CD14-positive monocyte (primary cell): ENCODE data around the gene DOCK4. TPM values are rescaled to one million over a fixed set of nuclear protein-coding genes. Genes with fewer than 3 reads are reported as not detected.

Source experiments
- DNase-seq, 3 donors: peaks; one replicate each; pipeline ENCODE4 v3.0.0-alpha.2; 2011 to 2022
- H2AFZ ChIP-seq: 2 replicates; pipeline ENCODE4 v1.6.0; 2012; ENCODE audit warnings: mild to moderate bottlenecking, low read depth, low read length, inconsistent platforms; ENCODE audit not compliant: insufficient read depth, poor library complexity, severe bottlenecking
- H3K27ac ChIP-seq, 2 donors: 1 replicate in 1 of 2; 2 replicates in 1 of 2; pipeline ENCODE4 v1.5.1; 2012 to 2013; ENCODE audit warnings: low read length in 2 of 2, control low read depth in 1 of 2, inconsistent platforms in 1 of 2, low read depth in 1 of 2, mild to moderate bottlenecking in 1 of 2
- H3K27me3 ChIP-seq, 2 donors: one replicate each; pipeline versions ENCODE4 v1.6.0 to v1.6.1; 2011 to 2013; ENCODE audit warnings: low read length in 2 of 2; ENCODE audit not compliant: control insufficient read depth in 2 of 2, insufficient read depth in 2 of 2
- H3K36me3 ChIP-seq, 2 donors: replicated peaks in 1 of 2; 1 replicate in 1 of 2; 2 replicates in 1 of 2; pipeline versions ENCODE4 v1.5.1 to v1.6.1; 2012 to 2013; ENCODE audit warnings: low read length in 2 of 2, control low read depth in 1 of 2, inconsistent platforms in 1 of 2, mild to moderate bottlenecking in 1 of 2; ENCODE audit not compliant: insufficient read depth in 2 of 2, control insufficient read depth in 1 of 2
- H3K4me1 ChIP-seq, 2 donors: 1 replicate in 1 of 2; 2 replicates in 1 of 2; pipeline versions ENCODE4 v1.5.1 to v1.6.1; 2012 to 2013; ENCODE audit warnings: low read length in 2 of 2, control low read depth in 1 of 2, inconsistent platforms in 1 of 2, mild to moderate bottlenecking in 1 of 2, moderate library complexity in 1 of 2; ENCODE audit not compliant: insufficient read depth in 2 of 2, control insufficient read depth in 1 of 2
- H3K4me2 ChIP-seq: replicated peaks from 2 replicates; pipeline ENCODE3; 2012; ENCODE audit warnings: low read length, moderate library complexity, mild to moderate bottlenecking; ENCODE audit not compliant: poor library complexity, severe bottlenecking; ENCODE audit errors: extremely low read depth
- H3K4me3 ChIP-seq, 3 experiments: fragments of 200-600 bp in 1 of 3; sonication (generic) in 1 of 3; replicated peaks in 1 of 3; 1 replicate in 2 of 3; 2 replicates in 1 of 3; pipeline ENCODE4 v1.5.1; 2011 to 2013; ENCODE audit warnings: low read length in 3 of 3, mild to moderate bottlenecking in 3 of 3, control low read depth in 2 of 3, low read depth in 2 of 3, inconsistent platforms in 1 of 3, moderate library complexity in 1 of 3
- H3K79me2 ChIP-seq: 2 replicates; pipeline ENCODE4 v1.6.0; 2012; ENCODE audit warnings: mild to moderate bottlenecking, control low read depth, inconsistent platforms, low read length, moderate library complexity; ENCODE audit not compliant: insufficient read depth
- H3K9ac ChIP-seq: 2 replicates; pipeline ENCODE4 v1.6.0; 2017; ENCODE audit warnings: low read length, mild to moderate bottlenecking; ENCODE audit not compliant: insufficient read depth, poor library complexity, severe bottlenecking
- H3K9me3 ChIP-seq, 2 donors: replicated peaks in 1 of 2; 1 replicate in 1 of 2; 2 replicates in 1 of 2; pipeline versions ENCODE4 v1.5.1 to v1.6.1; 2012 to 2013; ENCODE audit warnings: low read length in 2 of 2, control low read depth in 1 of 2; ENCODE audit not compliant: control insufficient read depth in 1 of 2, insufficient read depth in 1 of 2
- H4K20me1 ChIP-seq: 2 replicates; pipeline ENCODE4 v1.6.0; 2012; ENCODE audit warnings: mild to moderate bottlenecking, low read length, control low read depth, moderate library complexity; ENCODE audit not compliant: insufficient read depth
- H3K27ac Mint-ChIP-seq, 7 donors: one replicate each; pipeline ENCODE4 v1.8.0; 2020; ENCODE audit warnings: mild to moderate bottlenecking in 7 of 7, mixed read lengths in 7 of 7, moderate library complexity in 6 of 7, inconsistent platforms in 2 of 7
- H3K27me3 Mint-ChIP-seq, 3 donors: one replicate each; pipeline ENCODE4 v1.8.0; 2021 to 2022; ENCODE audit warnings: low read depth in 3 of 3, mild to moderate bottlenecking in 3 of 3, mixed read lengths in 3 of 3, moderate library complexity in 3 of 3, inconsistent platforms in 1 of 3
- H3K36me3 Mint-ChIP-seq, 2 donors: one replicate each; pipeline ENCODE4 v1.8.0; 2020; ENCODE audit warnings: mixed read lengths in 2 of 2, inconsistent platforms in 1 of 2, mild to moderate bottlenecking in 1 of 2
- H3K4me1 Mint-ChIP-seq: one replicate; pipeline ENCODE4 v1.8.0; 2020; ENCODE audit warnings: mild to moderate bottlenecking, mixed read lengths
- H3K4me3 Mint-ChIP-seq, 2 donors: one replicate each; pipeline ENCODE4 v1.8.0; 2020; ENCODE audit warnings: mild to moderate bottlenecking in 2 of 2, mixed read lengths in 2 of 2, moderate library complexity in 1 of 2
- H3K9me3 Mint-ChIP-seq, 7 donors: one replicate each; pipeline ENCODE4 v1.8.0; 2020 to 2022; ENCODE audit warnings: mixed read lengths in 7 of 7, mild to moderate bottlenecking in 6 of 7, moderate library complexity in 6 of 7, inconsistent platforms in 2 of 7
- WGBS: methylation state at CpG from one replicate; pipeline ENCODE4 v1.1.5; 2013; ENCODE audit warnings: missing lambda C conversion rate; ENCODE audit not compliant: insufficient coverage; 5-methylcytosine and 5-hydroxymethylcytosine counted together
- intact Hi-C, 2 donors: fragments of 100-400 bp; cut with micrococcal nuclease; formaldehyde crosslinking; loops; one replicate each; pipeline versions ENCODE4 v1.15.0 to v1.15.1; 2023
- polyA plus RNA-seq, 3 donors: library from polyadenylated mRNA; depleted of rRNA in 1 of 3; unstranded in 2 of 3; stranded (reverse) in 1 of 3; fragments of 300-500 nt in 2 of 3; fragments of >200 nt in 1 of 3; fragmentation: Illumina TruSeq in 2 of 3; gene quantifications; 1 replicate in 2 of 3; 2 replicates in 1 of 3; pipeline ENCODE4 v1.2.3, GENCODE V29; 2012 to 2021
- TF ChIP-seq, protein P1 (sequence below): fragments of 200-600 bp; IDR thresholded peaks from one replicate; pipeline ENCODE4 v1.8.0; 2022; ENCODE audit warnings: antibody characterized with exemption, mild to moderate bottlenecking

DOCK4 gene
- polyA plus RNA-seq, 3 donors = 1.3 to 5.0 (median 2.7) TPM

DNA sequence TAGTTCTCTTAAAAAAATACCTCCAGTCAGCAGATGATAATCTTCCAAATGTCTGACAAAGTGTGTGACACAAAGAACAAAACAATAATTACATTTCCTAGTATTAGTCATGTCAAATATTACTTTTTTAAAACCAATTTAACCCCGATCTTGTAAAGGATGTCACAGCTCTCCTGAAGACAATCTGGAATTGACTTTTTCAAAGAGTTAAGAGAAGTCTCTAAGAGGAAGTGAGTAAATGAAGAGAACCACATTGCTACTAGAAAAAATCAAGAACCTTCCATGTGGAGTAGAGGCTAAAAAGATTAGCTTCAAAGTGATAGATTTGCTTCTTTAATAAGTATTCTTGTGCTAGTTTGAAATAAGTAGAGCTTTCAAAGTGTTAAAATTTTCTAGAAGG lies 425.7 kb downstream of the DOCK4 start:
- Histone ChIP-seq H3K4me2 (no peak overlapping the region), H3K4me1 (no peaks in the 10 kb centered on the region), H2AFZ (no peak overlapping the region), H3K36me3 (no peaks in the 10 kb centered on the region), H4K20me1 (no peaks in the 10 kb centered on the region), H3K27me3 (no peaks in the 10 kb centered on the region), H3K27ac (no peak overlapping the region), H3K79me2 (no peaks in the 10 kb centered on the region), H3K4me3 (no peak overlapping the region), H3K9me3 (peaks cover 0 to 4% of the 10 kb centered on the region in 2 donors), H3K9ac (no peak overlapping the region)
- Mint-ChIP-seq H3K4me3 (no peak overlapping the region), H3K36me3 (no peaks in the 10 kb centered on the region), H3K4me1 (no peaks in the 10 kb centered on the region), H3K27me3 (peaks cover 0 to 4% (median 2%) of the 10 kb centered on the region in 3 donors), H3K9me3 (peaks cover 8 to 17% (median 14%) of the 10 kb centered on the region in 7 donors), H3K27ac (no peak overlapping the region)
- TF ChIP-seq, protein P1, sequence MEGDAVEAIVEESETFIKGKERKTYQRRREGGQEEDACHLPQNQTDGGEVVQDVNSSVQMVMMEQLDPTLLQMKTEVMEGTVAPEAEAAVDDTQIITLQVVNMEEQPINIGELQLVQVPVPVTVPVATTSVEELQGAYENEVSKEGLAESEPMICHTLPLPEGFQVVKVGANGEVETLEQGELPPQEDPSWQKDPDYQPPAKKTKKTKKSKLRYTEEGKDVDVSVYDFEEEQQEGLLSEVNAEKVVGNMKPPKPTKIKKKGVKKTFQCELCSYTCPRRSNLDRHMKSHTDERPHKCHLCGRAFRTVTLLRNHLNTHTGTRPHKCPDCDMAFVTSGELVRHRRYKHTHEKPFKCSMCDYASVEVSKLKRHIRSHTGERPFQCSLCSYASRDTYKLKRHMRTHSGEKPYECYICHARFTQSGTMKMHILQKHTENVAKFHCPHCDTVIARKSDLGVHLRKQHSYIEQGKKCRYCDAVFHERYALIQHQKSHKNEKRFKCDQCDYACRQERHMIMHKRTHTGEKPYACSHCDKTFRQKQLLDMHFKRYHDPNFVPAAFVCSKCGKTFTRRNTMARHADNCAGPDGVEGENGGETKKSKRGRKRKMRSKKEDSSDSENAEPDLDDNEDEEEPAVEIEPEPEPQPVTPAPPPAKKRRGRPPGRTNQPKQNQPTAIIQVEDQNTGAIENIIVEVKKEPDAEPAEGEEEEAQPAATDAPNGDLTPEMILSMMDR = no peak
- DNase-seq = no peak
- WGBS = no CpG with 5 or more reads among the region's 1 CpG
- intact Hi-C loops = no loop called here

DNA sequence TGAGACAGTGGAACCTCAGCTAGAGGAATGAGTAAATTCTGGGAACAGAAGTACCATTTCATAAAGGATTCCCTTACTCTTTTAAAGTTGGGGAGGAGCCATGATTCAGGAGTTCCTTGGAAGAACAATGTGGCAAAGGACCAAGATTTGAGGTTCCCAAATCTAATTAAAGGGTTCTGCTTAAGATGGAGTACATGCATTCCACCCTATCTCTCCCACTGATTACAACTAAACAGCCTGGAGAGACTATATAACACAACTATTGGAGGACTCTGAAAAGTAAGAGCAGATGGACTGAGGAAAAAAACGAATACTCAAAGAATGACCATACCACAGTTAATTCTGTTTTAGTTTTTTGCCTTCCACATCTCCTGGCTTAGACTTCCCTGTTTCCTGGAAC lies 431.0 kb downstream of the DOCK4 start:
- Mint-ChIP-seq H3K27me3 (peaks cover 0 to 5% (median 3%) of the 10 kb centered on the region in 3 donors), H3K36me3 (no peaks in the 10 kb centered on the region), H3K4me3 (no peak overlapping the region), H3K27ac (no peak overlapping the region), H3K4me1 (no peaks in the 10 kb centered on the region), H3K9me3 (peaks cover 3 to 19% (median 10%) of the 10 kb centered on the region in 7 donors)
- Histone ChIP-seq H3K4me2 (no peak overlapping the region), H3K36me3 (no peaks in the 10 kb centered on the region), H4K20me1 (no peaks in the 10 kb centered on the region), H3K4me1 (no peaks in the 10 kb centered on the region), H3K9me3 (peaks cover 0 to 4% of the 10 kb centered on the region in 2 donors), H3K4me3 (no peak overlapping the region), H3K79me2 (no peaks in the 10 kb centered on the region), H2AFZ (no peak overlapping the region), H3K27ac (no peak overlapping the region), H3K9ac (no peak overlapping the region), H3K27me3 (no peaks in the 10 kb centered on the region)
- no CpG with 5 or more reads among the region's 1 CpG for WGBS
- DNase-seq = no peak
- intact Hi-C loops = no loop called here
- TF ChIP-seq, protein P1 = no peak
